Uterus (tissue), 4 donors: ENCODE results near the gene RABGAP1L. TPM values are rescaled to one million over a fixed set of nuclear protein-coding genes. Genes with fewer than 3 reads are reported as not detected.
"Not testable (repeated sequence)": the region's sequence is repeated elsewhere in the genome, so short reads cannot be mapped to it uniquely, and the experiment has no call there.

ENCODE experiments used
- DNase-seq, 2 donors: peaks; one replicate each; pipeline ENCODE4 v3.0.0-alpha.2; 2019 to 2020
- H3K27ac ChIP-seq, 2 donors: fragments of 200-600 bp; sonication (generic); 1 replicate in 1 of 2; 2 replicates in 1 of 2; pipeline ENCODE4 v1.5.1; 2016 to 2018
- H3K27me3 ChIP-seq, 2 donors: fragments of 200-600 bp; sonication (generic); one replicate each; pipeline ENCODE4 v1.5.1; 2018 to 2019; ENCODE audit warnings: control low read depth in 1 of 2
- H3K36me3 ChIP-seq, 2 donors: fragments of 200-600 bp; sonication (generic); one replicate each; pipeline ENCODE4 v1.5.1; 2019; ENCODE audit warnings: control low read depth in 1 of 2
- H3K4me1 ChIP-seq, 2 donors: fragments of 200-600 bp; sonication (generic); one replicate each; pipeline ENCODE4 v1.5.1; 2018 to 2019; ENCODE audit warnings: control low read depth in 1 of 2
- H3K4me3 ChIP-seq, 2 donors: fragments of 200-600 bp; sonication (generic); 1 replicate in 1 of 2; 2 replicates in 1 of 2; pipeline ENCODE4 v1.5.1; 2018 to 2019; ENCODE audit warnings: mild to moderate bottlenecking in 1 of 2
- H3K9me3 ChIP-seq, 2 donors: fragments of 200-600 bp; sonication (generic); one replicate each; pipeline ENCODE4 v1.5.1; 2019; ENCODE audit warnings: control low read depth in 1 of 2
- POLR2A ChIP-seq, 2 donors: fragments of 450-650 bp; IDR thresholded peaks; one replicate each; pipeline ENCODE4 v1.6.1; 2016; ENCODE audit warnings: antibody characterized with exemption in 2 of 2, mild to moderate bottlenecking in 1 of 2, moderate library complexity in 1 of 2
- intact Hi-C: fragments of 100-400 bp; cut with DNase I; formaldehyde crosslinking; loops from one replicate; pipeline ENCODE4 v1.15.1; 2023; ENCODE audit warnings: low total_unique reads
- total RNA-seq, 4 donors: library from RNA; depleted of rRNA in 3 of 4; stranded (reverse); fragments of >200 nt in 3 of 4; gene quantifications; one replicate each; pipeline versions ENCODE4 v1.1.0 to v1.2.4, GENCODE V29; 2014 to 2023
- TF ChIP-seq, protein P1 (sequence below), 4 experiments: fragments of 200-600 bp in 2 of 4; fragments of 450-650 bp in 2 of 4; sonication (generic) in 2 of 4; IDR thresholded peaks; one replicate each; pipeline ENCODE4 v1.5.1; 2016 to 2019; ENCODE audit warnings: antibody characterized with exemption in 4 of 4, mild to moderate bottlenecking in 2 of 4, moderate library complexity in 1 of 4
- donor health status: DM: yes; HTN: yes; CAD: no.

Gene RABGAP1L
- total RNA-seq, 4 donors from 2014 or later = 19.1 to 93.7 (median 35.1) TPM

DNA sequence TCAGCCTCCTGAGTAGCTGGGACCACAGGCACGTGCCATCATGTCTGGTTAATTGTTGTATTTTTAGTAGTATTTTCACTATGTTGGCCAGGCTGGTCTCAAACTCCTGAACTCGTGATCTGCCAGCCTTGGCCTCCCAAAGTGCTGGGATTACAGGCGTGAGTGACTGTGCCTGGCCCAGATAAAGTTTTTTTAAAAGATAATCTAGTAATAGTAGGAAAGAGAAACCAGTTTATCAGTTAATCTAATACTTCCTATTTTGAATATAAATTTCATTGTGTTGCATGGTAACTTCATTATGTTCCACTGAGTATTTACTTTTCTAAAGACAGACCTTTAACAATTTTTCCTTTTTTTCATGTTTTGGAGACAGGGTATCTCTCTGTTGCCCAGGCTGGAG lies 10.0 kb downstream of the RABGAP1L start:
- Histone ChIP-seq H3K27ac (no peak overlapping the region), H3K36me3 (no peaks in the 10 kb centered on the region), H3K4me3 (no peak overlapping the region), H3K9me3 (no peaks in the 10 kb centered on the region), H3K4me1 (no peaks in the 10 kb centered on the region), H3K27me3 (no peaks in the 10 kb centered on the region)
- TF ChIP-seq POLR2A (IDR thresholded peaks at IDR 0.05) = no peak
- TF ChIP-seq, protein P1, sequence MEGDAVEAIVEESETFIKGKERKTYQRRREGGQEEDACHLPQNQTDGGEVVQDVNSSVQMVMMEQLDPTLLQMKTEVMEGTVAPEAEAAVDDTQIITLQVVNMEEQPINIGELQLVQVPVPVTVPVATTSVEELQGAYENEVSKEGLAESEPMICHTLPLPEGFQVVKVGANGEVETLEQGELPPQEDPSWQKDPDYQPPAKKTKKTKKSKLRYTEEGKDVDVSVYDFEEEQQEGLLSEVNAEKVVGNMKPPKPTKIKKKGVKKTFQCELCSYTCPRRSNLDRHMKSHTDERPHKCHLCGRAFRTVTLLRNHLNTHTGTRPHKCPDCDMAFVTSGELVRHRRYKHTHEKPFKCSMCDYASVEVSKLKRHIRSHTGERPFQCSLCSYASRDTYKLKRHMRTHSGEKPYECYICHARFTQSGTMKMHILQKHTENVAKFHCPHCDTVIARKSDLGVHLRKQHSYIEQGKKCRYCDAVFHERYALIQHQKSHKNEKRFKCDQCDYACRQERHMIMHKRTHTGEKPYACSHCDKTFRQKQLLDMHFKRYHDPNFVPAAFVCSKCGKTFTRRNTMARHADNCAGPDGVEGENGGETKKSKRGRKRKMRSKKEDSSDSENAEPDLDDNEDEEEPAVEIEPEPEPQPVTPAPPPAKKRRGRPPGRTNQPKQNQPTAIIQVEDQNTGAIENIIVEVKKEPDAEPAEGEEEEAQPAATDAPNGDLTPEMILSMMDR (IDR thresholded peaks at IDR 0.05) = no peak
- no peak for DNase-seq
- intact Hi-C loops = no loop called here

DNA sequence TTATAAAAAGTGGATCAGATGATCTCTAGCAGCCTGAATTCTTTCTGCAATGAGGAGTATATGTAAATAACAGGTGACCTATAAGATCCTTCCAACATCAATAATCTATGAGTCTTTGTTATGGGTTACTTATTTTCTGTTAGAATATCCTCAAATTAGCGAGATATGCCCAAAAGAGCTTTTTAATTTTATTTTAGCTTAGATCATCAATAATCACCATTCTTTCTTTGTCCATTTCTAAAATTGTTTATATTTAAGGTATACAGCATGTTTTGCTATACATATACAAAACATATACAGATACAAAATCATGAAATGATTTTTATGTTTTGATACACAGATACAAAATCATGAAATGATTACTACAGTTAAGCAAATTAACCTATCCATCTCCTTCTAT lies 11.8 kb downstream of the RABGAP1L start:
- H3K4me3 ChIP-seq = no peak overlapping the region
- intact Hi-C loops = no loop called here
- H3K4me1 ChIP-seq = no peaks in the 10 kb centered on the region
- no peaks in the 10 kb centered on the region for H3K9me3 ChIP-seq
- TF ChIP-seq, protein P1 (IDR thresholded peaks at IDR 0.05) = no peak
- no peak for TF ChIP-seq POLR2A (IDR thresholded peaks at IDR 0.05)
- no peaks in the 10 kb centered on the region for H3K36me3 ChIP-seq
- no peak for DNase-seq
- H3K27ac ChIP-seq = no peak overlapping the region
- H3K27me3 ChIP-seq = no peaks in the 10 kb centered on the region

DNA sequence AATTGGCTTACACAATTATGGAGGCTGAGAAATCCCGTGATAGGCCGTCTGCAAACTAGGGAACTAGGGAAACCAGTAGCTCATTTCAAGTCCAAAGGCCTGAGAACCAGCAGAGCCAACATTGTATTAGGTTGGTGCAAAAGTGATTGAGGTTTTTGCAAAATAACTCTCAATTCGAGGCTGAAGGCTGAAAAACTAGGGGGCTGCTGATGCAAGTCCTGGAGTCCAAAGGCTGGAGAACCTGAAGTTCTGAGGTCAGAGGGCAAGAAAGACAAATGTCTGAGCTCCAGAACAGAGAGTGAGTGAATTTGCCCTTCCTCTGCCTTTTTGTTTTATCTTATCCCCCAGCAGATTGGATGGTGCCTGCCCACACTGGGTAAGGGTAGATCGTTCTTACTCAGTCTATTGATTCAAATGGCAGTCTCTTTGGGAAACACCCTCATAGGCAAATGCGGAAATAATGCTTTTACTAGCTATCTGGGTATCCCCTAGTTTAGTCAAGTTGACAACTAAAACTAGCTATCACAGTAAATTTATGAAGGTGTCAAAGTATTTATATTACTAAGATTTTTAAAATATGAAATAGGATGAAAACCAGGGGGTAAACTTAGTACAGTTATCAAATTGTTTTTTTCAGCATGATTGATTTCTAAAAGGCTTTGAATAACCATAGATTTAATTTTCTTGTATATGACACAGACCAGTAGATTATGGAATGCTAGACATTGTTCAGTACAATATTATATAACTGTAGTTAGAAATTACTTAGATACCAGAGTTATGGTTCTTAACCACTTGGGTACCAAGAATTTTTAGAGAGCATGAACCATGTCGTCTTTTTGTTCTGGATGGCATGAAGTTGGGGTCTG lies 15.4 kb downstream of the RABGAP1L start:
- no peak for DNase-seq
- Histone ChIP-seq H3K27ac (no peak overlapping the region), H3K4me3 (no peak overlapping the region), H3K9me3 (no peaks in the 10 kb centered on the region), H3K27me3 (no peaks in the 10 kb centered on the region), H3K36me3 (no peaks in the 10 kb centered on the region), H3K4me1 (no peaks in the 10 kb centered on the region)
- TF ChIP-seq POLR2A (IDR thresholded peaks at IDR 0.05) = no peak
- TF ChIP-seq, protein P1 (IDR thresholded peaks at IDR 0.05) = no peak
- intact Hi-C loops = no loop called here

DNA sequence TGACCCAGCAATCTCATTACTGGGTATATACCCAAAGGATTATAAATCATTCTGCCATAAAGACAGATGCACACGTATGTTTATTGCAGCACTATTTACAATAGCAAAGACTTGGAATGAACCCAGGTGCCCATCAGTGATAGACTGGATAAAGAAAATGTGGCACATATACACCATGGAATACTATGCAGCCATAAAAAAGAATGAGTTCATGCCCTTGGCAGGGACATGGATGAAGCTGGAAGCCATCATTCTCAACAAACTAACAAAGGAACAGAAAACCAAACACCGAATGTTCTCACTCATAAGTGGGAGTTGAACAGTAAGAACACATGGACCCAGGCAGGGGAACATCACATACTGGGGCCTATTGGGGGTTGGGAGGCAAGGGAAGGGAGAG lies 19.1 kb downstream of the RABGAP1L start:
- H3K4me1 ChIP-seq, H3K4me3 ChIP-seq, H3K27ac ChIP-seq, H3K27me3 ChIP-seq, DNase-seq, H3K9me3 ChIP-seq, H3K36me3 ChIP-seq, intact Hi-C loops: not testable (repeated sequence)

DNA sequence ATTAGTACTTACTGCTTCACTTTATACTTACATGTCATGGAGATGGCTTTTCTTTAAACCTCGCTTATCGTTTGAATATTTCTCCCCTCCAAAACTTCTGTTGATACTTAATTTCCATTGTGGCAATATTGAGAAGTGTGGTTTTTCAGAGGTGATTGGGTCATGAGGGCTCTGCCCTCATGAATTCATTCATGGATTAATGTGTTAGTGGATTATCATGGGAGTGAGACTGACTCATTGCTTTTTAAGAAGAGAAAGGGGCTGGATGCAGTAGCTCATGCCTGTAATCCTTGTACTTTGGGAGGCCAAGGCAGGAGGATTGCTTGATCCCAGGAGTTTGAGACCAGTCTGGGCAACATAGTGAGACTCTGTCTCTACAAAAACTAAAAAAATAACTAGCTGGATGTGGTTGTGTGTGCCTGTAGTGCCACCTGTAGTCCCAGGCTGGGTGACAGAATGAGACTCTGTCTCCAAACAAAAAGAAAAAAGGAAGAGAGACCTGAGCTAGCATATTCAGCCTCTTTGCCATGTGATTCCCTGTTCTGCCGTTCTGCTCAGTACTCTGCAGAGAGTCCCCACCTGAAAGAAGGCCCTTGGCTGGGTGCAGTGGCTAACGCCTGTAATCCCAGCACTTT lies 30.2 kb downstream of the RABGAP1L start:
- no peak for TF ChIP-seq POLR2A (IDR thresholded peaks at IDR 0.05)
- TF ChIP-seq, protein P1 (IDR thresholded peaks at IDR 0.05) = no peak
- intact Hi-C loops = no loop called here
- Histone ChIP-seq H3K4me3 (no peak overlapping the region), H3K36me3 (no peaks in the 10 kb centered on the region), H3K4me1 (no peaks in the 10 kb centered on the region), H3K9me3 (no peaks in the 10 kb centered on the region), H3K27ac (no peak overlapping the region), H3K27me3 (no peaks in the 10 kb centered on the region)
- no peak for DNase-seq
